ENCODE results near the gene SDK2. TPM values are rescaled to one million over a fixed set of nuclear protein-coding genes. Genes with fewer than 3 reads are reported as not detected.

The SDK2 gene
- total and polyA plus RNA-seq, 2 of the 4 experiments (the other 2 are of a cell fraction) = under 0.01 to 0.03 TPM

DNA sequence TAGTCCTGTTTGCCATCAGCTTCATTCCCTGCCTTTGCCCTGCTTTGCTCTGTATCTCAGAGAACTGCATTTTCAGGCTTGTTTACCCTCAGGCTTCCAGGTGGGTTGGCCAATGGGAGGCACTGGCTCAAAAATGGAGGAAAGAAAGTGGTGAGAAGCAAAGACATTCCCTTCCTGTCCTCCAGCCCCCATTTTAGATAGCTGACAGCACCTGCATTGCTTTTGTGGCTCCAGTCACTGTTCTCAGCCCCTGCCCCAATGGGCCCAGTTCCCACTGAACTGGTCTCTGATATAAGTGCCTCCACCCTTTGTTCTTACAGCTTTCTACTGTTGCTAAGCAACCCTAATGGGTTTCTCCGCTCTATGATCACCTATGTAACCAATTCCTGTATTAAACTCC is 19.4 kb upstream of the SDK2 start:
- Histone ChIP-seq H3K27ac (ENCODE audit: insufficient read depth, low read length) (no peak overlapping the region), H4K5ac (ENCODE audit: low read depth, low read length) (no peak overlapping the region), H2BK20ac (ENCODE audit: low read depth, low read length) (no peak overlapping the region), H3K36me3 (ENCODE audit: control insufficient read depth, insufficient read depth, low read length) (no peaks in the 10 kb centered on the region), H4K91ac (ENCODE audit: insufficient read depth, low read depth, low read length) (no peak overlapping the region), H2BK120ac (ENCODE audit: low read depth, low read length) (no peak overlapping the region), H2AK5ac (ENCODE audit: low read depth, low read length) (no peak overlapping the region), H2BK15ac (ENCODE audit: low read depth, low read length) (no peak overlapping the region), H3K79me1 (ENCODE audit: low read depth in 1 of 2, low read length in 2 of 2) (no peaks in the 10 kb centered on the region), H3K14ac (replicated peaks; ENCODE audit: low read depth, low read length) (no peak overlapping the region), H3K4ac (ENCODE audit: low read depth, low read length) (no peak overlapping the region), H2BK5ac (ENCODE audit: low read depth, low read length, poor library complexity, severe bottlenecking) (no peak overlapping the region), H3K4me3 (ENCODE audit: insufficient read depth, low read depth, low read length) (no peak overlapping the region), H3K9ac (ENCODE audit: low read depth, low read length) (no peak overlapping the region), H4K8ac (ENCODE audit: low read depth in 2 of 2, low read length in 2 of 2) (no peak overlapping the region), H3K4me1 (ENCODE audit: control insufficient read depth, insufficient read depth, low read length) (no peaks in the 10 kb centered on the region), H3K56ac (ENCODE audit: extremely low read depth, insufficient read depth, low read length) (no peak overlapping the region), H3K27me3 (ENCODE audit: control insufficient read depth, insufficient read depth, low read length) (no peaks in the 10 kb centered on the region), H2AFZ (replicated peaks; ENCODE audit: low read length, poor library complexity) (no peak overlapping the region), H3K9me1 (ENCODE audit: insufficient read depth, low read length) (no peaks in the 10 kb centered on the region), H3K23ac (ENCODE audit: low read depth, low read length) (no peak overlapping the region), H3K18ac (ENCODE audit: low read depth, low read length) (no peak overlapping the region), H2AK9ac (replicated peaks; ENCODE audit: low read depth, low read length, poor library complexity) (no peak overlapping the region), H3K9me3 (ENCODE audit: control insufficient read depth, insufficient read depth, low read length) (peaks cover 10% of the 10 kb centered on the region), H3K4me2 (ENCODE audit: low read depth, low read length) (no peak overlapping the region), H4K20me1 (ENCODE audit: insufficient read depth, low read length) (no peaks in the 10 kb centered on the region)
- ChIA-PET POLR2A (ENCODE audit: unreplicated experiment) (no interaction called here), CTCF (no interaction called here)
- WGBS, 2 experiments (ENCODE audit: extremely low coverage in 2 of 2, insufficient read length in 1 of 2) = no CpG with 5 or more reads among the region's 1 CpG
- no TSS peak for BruUV-seq (replicated peaks)
- DNase-seq (no peak), ATAC-seq (ENCODE audit: low read depth) (no peak)
- intact Hi-C loops (cut with micrococcal nuclease) = no loop called here
- in situ Hi-C loops (cut with MboI; ENCODE audit: low sequenced_read_pairs) = no loop called here
- TF ChIP-seq CHD1 (IDR thresholded peaks at IDR 0.05; ENCODE audit: low read depth, low read length) (no peak), CEBPB (IDR thresholded peaks at IDR 0.05; ENCODE audit: low read depth, low read length) (no peak), MAZ (IDR thresholded peaks at IDR 0.05; ENCODE audit: borderline replicate concordance, low read depth, low read length) (no peak), NFE2L2 (IDR thresholded peaks at IDR 0.05; ENCODE audit: low read depth, low read length) (no peak), MXI1 (IDR thresholded peaks at IDR 0.05; ENCODE audit: borderline replicate concordance, low read depth, low read length) (no peak), FOS (IDR thresholded peaks at IDR 0.05; ENCODE audit: low read depth, low read length) (no peak), MAFK (IDR thresholded peaks at IDR 0.05; ENCODE audit: low read depth, low read length) (no peak), RAD21 (IDR thresholded peaks at IDR 0.05; ENCODE audit: low read length) (no peak), POLR2A (IDR thresholded peaks at IDR 0.05; ENCODE audit: low read depth, low read length) (no peak), SMC3 (IDR thresholded peaks at IDR 0.05; ENCODE audit: low read depth, low read length) (no peak), BHLHE40 (IDR thresholded peaks at IDR 0.05; ENCODE audit: low read depth, low read length) (no peak), RCOR1 (IDR thresholded peaks at IDR 0.05; ENCODE audit: insufficient replicate concordance, low read length) (no peak), RFX5 (IDR thresholded peaks at IDR 0.05; ENCODE audit: low read depth, low read length) (no peak)
- TF ChIP-seq, protein P1, sequence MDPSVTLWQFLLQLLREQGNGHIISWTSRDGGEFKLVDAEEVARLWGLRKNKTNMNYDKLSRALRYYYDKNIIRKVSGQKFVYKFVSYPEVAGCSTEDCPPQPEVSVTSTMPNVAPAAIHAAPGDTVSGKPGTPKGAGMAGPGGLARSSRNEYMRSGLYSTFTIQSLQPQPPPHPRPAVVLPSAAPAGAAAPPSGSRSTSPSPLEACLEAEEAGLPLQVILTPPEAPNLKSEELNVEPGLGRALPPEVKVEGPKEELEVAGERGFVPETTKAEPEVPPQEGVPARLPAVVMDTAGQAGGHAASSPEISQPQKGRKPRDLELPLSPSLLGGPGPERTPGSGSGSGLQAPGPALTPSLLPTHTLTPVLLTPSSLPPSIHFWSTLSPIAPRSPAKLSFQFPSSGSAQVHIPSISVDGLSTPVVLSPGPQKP (IDR thresholded peaks at IDR 0.05; ENCODE audit: borderline replicate concordance, low read depth, low read length) = no peak
- TF ChIP-seq, protein P2, sequence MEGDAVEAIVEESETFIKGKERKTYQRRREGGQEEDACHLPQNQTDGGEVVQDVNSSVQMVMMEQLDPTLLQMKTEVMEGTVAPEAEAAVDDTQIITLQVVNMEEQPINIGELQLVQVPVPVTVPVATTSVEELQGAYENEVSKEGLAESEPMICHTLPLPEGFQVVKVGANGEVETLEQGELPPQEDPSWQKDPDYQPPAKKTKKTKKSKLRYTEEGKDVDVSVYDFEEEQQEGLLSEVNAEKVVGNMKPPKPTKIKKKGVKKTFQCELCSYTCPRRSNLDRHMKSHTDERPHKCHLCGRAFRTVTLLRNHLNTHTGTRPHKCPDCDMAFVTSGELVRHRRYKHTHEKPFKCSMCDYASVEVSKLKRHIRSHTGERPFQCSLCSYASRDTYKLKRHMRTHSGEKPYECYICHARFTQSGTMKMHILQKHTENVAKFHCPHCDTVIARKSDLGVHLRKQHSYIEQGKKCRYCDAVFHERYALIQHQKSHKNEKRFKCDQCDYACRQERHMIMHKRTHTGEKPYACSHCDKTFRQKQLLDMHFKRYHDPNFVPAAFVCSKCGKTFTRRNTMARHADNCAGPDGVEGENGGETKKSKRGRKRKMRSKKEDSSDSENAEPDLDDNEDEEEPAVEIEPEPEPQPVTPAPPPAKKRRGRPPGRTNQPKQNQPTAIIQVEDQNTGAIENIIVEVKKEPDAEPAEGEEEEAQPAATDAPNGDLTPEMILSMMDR (conservative IDR thresholded peaks at IDR 0.05; ENCODE audit: low read depth, low read length) = no peak
- TF ChIP-seq, protein P3, sequence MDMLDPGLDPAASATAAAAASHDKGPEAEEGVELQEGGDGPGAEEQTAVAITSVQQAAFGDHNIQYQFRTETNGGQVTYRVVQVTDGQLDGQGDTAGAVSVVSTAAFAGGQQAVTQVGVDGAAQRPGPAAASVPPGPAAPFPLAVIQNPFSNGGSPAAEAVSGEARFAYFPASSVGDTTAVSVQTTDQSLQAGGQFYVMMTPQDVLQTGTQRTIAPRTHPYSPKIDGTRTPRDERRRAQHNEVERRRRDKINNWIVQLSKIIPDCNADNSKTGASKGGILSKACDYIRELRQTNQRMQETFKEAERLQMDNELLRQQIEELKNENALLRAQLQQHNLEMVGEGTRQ (IDR thresholded peaks at IDR 0.05; ENCODE audit: low read depth, low read length) = no peak
- dilution Hi-C loops (cut with HindIII; ENCODE audit: low sequenced_read_pairs, unreplicated experiment) = no loop called here
